Adrenal gland (tissue), 12 donors: ENCODE data around the gene MMD. TPM values are rescaled to one million over a fixed set of nuclear protein-coding genes. Genes with fewer than 3 reads are reported as not detected.
A peak's percentile ranks its signal among the peaks of the same experiment; 100 is the strongest.
"Not testable (repeated sequence)": the region's sequence is repeated elsewhere in the genome, so short reads cannot be mapped to it uniquely, and the experiment has no call there.

Experiments used
- DNase-seq, 7 donors: peaks; one replicate each; pipeline ENCODE4 v3.0.0-alpha.2; 2019 to 2020
- H3K27ac ChIP-seq, 5 donors: fragments of 200-600 bp; sonication (generic) in 4 of 5; 1 replicate in 3 of 5; 2 replicates in 2 of 5; pipeline versions ENCODE4 v1.5.1 to v1.8.0; 2016 to 2020; ENCODE audit warnings: mild to moderate bottlenecking in 1 of 5
- H3K27me3 ChIP-seq: fragments of 200-600 bp; 2 replicates; pipeline ENCODE4 v1.8.0; 2021
- H3K36me3 ChIP-seq, 2 donors: fragments of 200-600 bp; replicated peaks in 1 of 2; 1 replicate in 1 of 2; 2 replicates in 1 of 2; pipeline versions ENCODE4 v1.5.1 to v1.8.0; 2018 to 2022
- H3K4me1 ChIP-seq, 2 donors: fragments of 200-600 bp; replicated peaks in 1 of 2; 1 replicate in 1 of 2; 2 replicates in 1 of 2; pipeline versions ENCODE4 v1.5.1 to v1.8.0; 2018 to 2021
- H3K4me3 ChIP-seq, 4 donors: fragments of 200-600 bp; sonication (generic) in 3 of 4; one replicate each; pipeline ENCODE4 v1.5.1; 2016 to 2018
- H3K9me3 ChIP-seq, 3 donors: fragments of 200-600 bp; sonication (generic) in 1 of 3; replicated peaks in 1 of 3; 1 replicate in 2 of 3; 2 replicates in 1 of 3; pipeline versions ENCODE4 v1.5.1 to v1.8.0; 2016 to 2021
- CTCF ChIP-seq, 6 experiments: fragments of 450-650 bp in 4 of 6; fragments of 200-600 bp in 2 of 6; sonication (generic) in 1 of 6; IDR thresholded peaks; 1 replicate in 5 of 6; 2 replicates in 1 of 6; pipeline versions ENCODE4 v1.5.1 to v1.8.0; 2016 to 2021; ENCODE audit warnings: antibody characterized with exemption in 6 of 6, mild to moderate bottlenecking in 2 of 6, moderate library complexity in 1 of 6
- POLR2A ChIP-seq, 2 donors: fragments of 450-650 bp; IDR thresholded peaks; one replicate each; pipeline ENCODE4 v1.6.1; 2017; ENCODE audit warnings: antibody characterized with exemption in 2 of 2, mild to moderate bottlenecking in 2 of 2, moderate library complexity in 1 of 2
- WGBS, 4 donors: extraction: QIAGEN DNeasy Blood & Tissue Kit in 2 of 4; methylation state at CpG; one replicate each; pipeline versions ENCODE4 v1.1.5 to v1.1.7; 2013 to 2017; 5-methylcytosine and 5-hydroxymethylcytosine counted together
- intact Hi-C, 2 donors: fragments of 100-400 bp; cut with DNase I; formaldehyde crosslinking; loops; one replicate each; pipeline versions ENCODE4 v1.14.1 to v1.15.0; 2022 to 2023
- polyA plus RNA-seq, 3 donors: library from polyadenylated mRNA; stranded (reverse); fragments of 200-250 nt in 2 of 3; fragments of 350-450 nt in 1 of 3; fragmentation: Illumina TruSeq in 1 of 3; extraction: RNeasy Lipid Tissue Mini Kit (QIAGEN cat#74804) in 1 of 3; gene quantifications; one replicate each; pipeline ENCODE4 v1.2.3, GENCODE V29; 2013 to 2014
- total RNA-seq, 9 donors: library from RNA; depleted of rRNA in 4 of 9; stranded (reverse); fragments of >200 nt in 4 of 9; fragments of 120-200 nt in 1 of 9; fragmentation: NEBNext Ultra II Directional in 1 of 9; extraction: Animal tissue kit (Norgen Biotek cat#: 25700) in 1 of 9; gene quantifications; one replicate each; pipeline versions ENCODE4 v1.1.0 to v1.2.4, GENCODE V29; 2013 to 2023
- donor health status: healthy with polysubstance abuse.
- donor health status: Bipolar disorder and iron deficiency.
- donor health status: DM: yes; HTN: yes; CAD: no.
- donor health status: DM: no; HTN: no; CAD: no.
- donor health status: DM: no; HTN: no; CAD: no.
- donor health status: DM: yes; HTN: yes; CAD: no.

Gene MMD
- total and polyA plus RNA-seq, 12 donors, result 6.2 to 27.6 (median 14.6) TPM

GRCh38 chr17:55409030-55409800 lies 12.4 kb downstream of the MMD start:
- H3K9me3 ChIP-seq, result no peaks in the 10 kb centered on the region
- no peak for TF ChIP-seq CTCF (IDR thresholded peaks at IDR 0.05)
- no peak for TF ChIP-seq POLR2A (IDR thresholded peaks at IDR 0.05)
- no peaks in the 10 kb centered on the region for H3K27me3 ChIP-seq
- intact Hi-C loops, result no loop called here
- H3K27ac ChIP-seq, result no peak overlapping the region
- no peak overlapping the region for H3K4me3 ChIP-seq
- DNase-seq, result no peak
- 92 to 98% (median 94%) methylated on average over 4 of the region's 4 CpGs for WGBS, 4 donors
- H3K4me1 ChIP-seq, result peaks cover 10 to 23% of the 10 kb centered on the region in 2 donors
- peaks cover 0 to 25% of the 10 kb centered on the region in 2 donors for H3K36me3 ChIP-seq

GRCh38 chr17:55407641-55408566 lies 13.7 kb downstream of the MMD start:
- H3K4me1 ChIP-seq, result peaks cover 10 to 24% of the 10 kb centered on the region in 2 donors
- intact Hi-C loops, result no loop called here
- TF ChIP-seq CTCF (IDR thresholded peaks at IDR 0.05), result no peak
- no peak for TF ChIP-seq POLR2A (IDR thresholded peaks at IDR 0.05)
- H3K36me3 ChIP-seq, result peaks cover 0 to 25% of the 10 kb centered on the region in 2 donors
- no peaks in the 10 kb centered on the region for H3K9me3 ChIP-seq
- DNase-seq, result no peak
- H3K4me3 ChIP-seq, result no peak overlapping the region
- 36 to 53% (median 42%) methylated on average over 5 of the region's 5 CpGs for WGBS, 4 donors
- peak overlapping the region in 2 of 5 donors; percentile 5 to 28 for H3K27ac ChIP-seq
- H3K27me3 ChIP-seq, result no peaks in the 10 kb centered on the region

- Histone ChIP-seq H3K4me1 (peaks cover 10 to 17% of the 10 kb centered on the region in 2 donors), H3K9me3 (no peaks in the 10 kb centered on the region), H3K27ac (no peak overlapping the region), H3K4me3 (no peak overlapping the region), H3K27me3 (no peaks in the 10 kb centered on the region), H3K36me3 (peaks cover 0 to 29% of the 10 kb centered on the region in 2 donors)
- no peak for DNase-seq
- 86 to 96% (median 89%) methylated on average over 1 of the region's 1 CpG for WGBS, 4 donors
- intact Hi-C loops, result no loop called here
- TF ChIP-seq CTCF (IDR thresholded peaks at IDR 0.05) (no peak), POLR2A (IDR thresholded peaks at IDR 0.05) (no peak)
Observed at GRCh38 chr17:55405600-55405999, 16.0 kb downstream of the MMD start.

GRCh38 chr17:55404197-55404596 lies 17.4 kb downstream of the MMD start:
- H3K9me3 ChIP-seq, DNase-seq, intact Hi-C loops, H3K4me3 ChIP-seq, H3K27ac ChIP-seq, H3K27me3 ChIP-seq: not testable (repeated sequence)
- Histone ChIP-seq H3K36me3 (peaks cover 0 to 15% of the 10 kb centered on the region in 2 donors), H3K4me1 (peaks cover 10 to 16% of the 10 kb centered on the region in 2 donors)
- 81 to 89% (median 86%) methylated on average over 5 of the region's 5 CpGs for WGBS, 4 donors
